Neural crest cell (in vitro differentiated cells): ENCODE measurements around the gene SPECC1. TPM values are rescaled to one million over a fixed set of nuclear protein-coding genes. Genes with fewer than 3 reads are reported as not detected.
A peak's percentile ranks its signal among the peaks of the same experiment; 100 is the strongest.
"Not testable (repeated sequence)": the region's sequence is repeated elsewhere in the genome, so short reads cannot be mapped to it uniquely, and the experiment has no call there.

Experiments
- DNase-seq: peaks from one replicate; pipeline ENCODE4 v3.0.0; 2021; ENCODE audit warnings: low read depth, mixed read lengths, low spot score
- H3K27ac Mint-ChIP-seq: one replicate; pipeline ENCODE4 v1.8.0; 2021; ENCODE audit warnings: mild to moderate bottlenecking, mixed read lengths; ENCODE audit not compliant: unreplicated experiment
- H3K27me3 Mint-ChIP-seq: 2 replicates; pipeline ENCODE4 v1.8.0; 2021; ENCODE audit warnings: low read depth, mild to moderate bottlenecking, mixed read lengths
- H3K36me3 Mint-ChIP-seq: 2 replicates; pipeline ENCODE4 v1.8.0; 2021; ENCODE audit warnings: low read depth, mild to moderate bottlenecking, mixed read lengths
- H3K4me1 Mint-ChIP-seq: 2 replicates; pipeline ENCODE4 v1.8.0; 2021; ENCODE audit warnings: mixed read lengths
- H3K4me3 Mint-ChIP-seq: one replicate; pipeline ENCODE4 v1.8.0; 2021; ENCODE audit warnings: mild to moderate bottlenecking, mixed read lengths
- H3K9me3 Mint-ChIP-seq: 2 replicates; pipeline ENCODE4 v1.8.0; 2021; ENCODE audit warnings: mixed read lengths
- CTCF ChIP-seq: fragments of 200-600 bp; sonication (generic); conservative IDR thresholded peaks from 2 replicates; pipeline ENCODE4 v1.5.0; 2021; ENCODE audit warnings: antibody characterized with exemption, mild to moderate bottlenecking
- total RNA-seq: library from RNA; stranded (reverse); gene quantifications from 2 replicates; pipeline ENCODE4 v1.2.1, GENCODE V29; 2021

The SPECC1 gene
- total RNA-seq, 1 donor from 2014 or later: 71.0 TPM

GRCh38 chr17:20190605-20191004, 181.4 kb downstream of the SPECC1 start:
- DNase-seq: no peak
- Mint-ChIP-seq H3K4me1 (peaks cover 39% of the 10 kb centered on the region), H3K9me3 (peaks cover 10% of the 10 kb centered on the region), H3K27ac (peak overlapping the region; percentile 99), H3K36me3 (peaks cover 16% of the 10 kb centered on the region), H3K27me3 (no peaks in the 10 kb centered on the region), H3K4me3 (no peak overlapping the region)
- TF ChIP-seq CTCF: no peak

GRCh38 chr17:20191056-20191455, 181.9 kb downstream of the SPECC1 start:
- Mint-ChIP-seq H3K36me3 (peaks cover 18% of the 10 kb centered on the region), H3K4me3 (no peak overlapping the region), H3K27ac (no peak overlapping the region), H3K9me3 (peaks cover 13% of the 10 kb centered on the region), H3K27me3 (no peaks in the 10 kb centered on the region), H3K4me1 (peaks cover 39% of the 10 kb centered on the region)
- TF ChIP-seq CTCF: no peak
- DNase-seq: no peak

- not testable (repeated sequence) for H3K27ac Mint-ChIP-seq, H3K27me3 Mint-ChIP-seq, DNase-seq, H3K4me1 Mint-ChIP-seq, H3K4me3 Mint-ChIP-seq
- H3K36me3 Mint-ChIP-seq: peaks cover 38% of the 10 kb centered on the region
- peaks cover 26% of the 10 kb centered on the region for H3K9me3 Mint-ChIP-seq
Observed at GRCh38 chr17:20196286-20196685, 187.1 kb downstream of the SPECC1 start.

GRCh38 chr17:20197272-20197926, 188.2 kb downstream of the SPECC1 start:
- Mint-ChIP-seq H3K27ac (no peak overlapping the region), H3K36me3 (peaks cover 34% of the 10 kb centered on the region), H3K4me1 (peaks cover 4% of the 10 kb centered on the region), H3K27me3 (no peaks in the 10 kb centered on the region), H3K9me3 (peaks cover 26% of the 10 kb centered on the region), H3K4me3 (no peak overlapping the region)
- no peak for DNase-seq
- no peak for TF ChIP-seq CTCF

GRCh38 chr17:20200016-20200795, 191.0 kb downstream of the SPECC1 start:
- no peak overlapping the region for H3K4me3 Mint-ChIP-seq
- no peak for DNase-seq
- H3K27me3 Mint-ChIP-seq: no peaks in the 10 kb centered on the region
- H3K9me3 Mint-ChIP-seq: peaks cover 16% of the 10 kb centered on the region
- H3K4me1 Mint-ChIP-seq: peaks cover 4% of the 10 kb centered on the region
- peaks cover 35% of the 10 kb centered on the region for H3K36me3 Mint-ChIP-seq
- TF ChIP-seq CTCF: no peak
- H3K27ac Mint-ChIP-seq: peak overlapping the region; percentile 27
